BE2C (cell line): Measurements from ENCODE around the gene ASAP2.

Experiments
- DNase-seq: peaks from one replicate; pipeline ENCODE4 v3.0.0-alpha.2; 2020
- H3K27me3 ChIP-seq: fragments of 250-450 bp; sonication (Bioruptor Pico); 2 replicates; pipeline ENCODE4 v1.5.1; 2020; ENCODE audit warnings: mild to moderate bottlenecking
- H3K36me3 ChIP-seq: fragments of 250-450 bp; sonication (Bioruptor Pico); 2 replicates; pipeline ENCODE4 v1.5.1; 2020; ENCODE audit warnings: mild to moderate bottlenecking
- H3K4me1 ChIP-seq: fragments of 250-450 bp; sonication (Bioruptor Pico); 2 replicates; pipeline ENCODE4 v1.5.1; 2020
- H3K4me3 ChIP-seq: 2 replicates; pipeline ENCODE4 v1.5.1; 2011; ENCODE audit warnings: low read depth, low read length
- H3K9me3 ChIP-seq: fragments of 250-450 bp; sonication (Bioruptor Pico); 2 replicates; pipeline ENCODE4 v1.5.1; 2020
- TF ChIP-seq, protein P1 (sequence below): IDR thresholded peaks from 2 replicates; pipeline ENCODE4 v1.5.1; 2012; ENCODE audit warnings: mild to moderate bottlenecking, low read depth, low read length

Gene ASAP2

DNA sequence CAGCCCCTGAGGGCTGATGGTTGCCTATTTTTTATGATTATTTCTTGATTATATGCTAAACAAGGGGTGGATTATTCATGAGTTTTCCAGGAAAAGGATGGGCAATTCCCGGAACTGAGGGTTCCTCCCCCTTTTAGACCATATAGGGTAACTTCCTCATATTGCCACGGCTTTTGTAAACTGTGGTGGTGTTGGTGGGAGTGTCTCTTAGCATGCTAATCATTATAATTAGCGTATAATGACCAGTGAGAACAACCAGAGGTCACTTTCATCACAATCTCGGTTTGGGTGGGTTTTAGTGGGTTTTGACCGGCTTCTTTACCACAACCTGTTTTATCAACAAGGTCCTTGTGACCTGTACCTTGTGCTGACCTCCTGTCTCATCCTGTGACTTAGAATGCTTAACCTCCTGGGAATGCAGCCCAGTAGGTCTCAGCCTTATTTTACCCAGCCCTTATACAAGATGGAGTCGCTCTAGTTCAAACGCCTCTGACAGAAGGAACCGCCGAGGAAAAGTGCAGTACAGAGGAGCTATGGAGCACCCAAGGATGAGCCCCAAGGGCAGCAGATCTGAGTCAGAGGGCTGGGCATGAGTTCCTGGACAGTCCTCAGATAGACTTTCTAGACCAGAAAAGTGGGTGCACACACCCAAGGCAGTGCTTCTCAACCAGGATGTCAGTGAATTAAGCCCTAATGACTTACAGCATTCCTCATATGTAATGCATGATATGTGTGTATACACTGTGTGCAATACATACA is 37.1 kb upstream of the ASAP2 start:
- Histone ChIP-seq H3K36me3 (no peaks in the 10 kb centered on the region), H3K4me3 (no peak overlapping the region), H3K4me1 (no peaks in the 10 kb centered on the region), H3K9me3 (no peaks in the 10 kb centered on the region), H3K27me3 (no peaks in the 10 kb centered on the region)
- TF ChIP-seq, protein P1, sequence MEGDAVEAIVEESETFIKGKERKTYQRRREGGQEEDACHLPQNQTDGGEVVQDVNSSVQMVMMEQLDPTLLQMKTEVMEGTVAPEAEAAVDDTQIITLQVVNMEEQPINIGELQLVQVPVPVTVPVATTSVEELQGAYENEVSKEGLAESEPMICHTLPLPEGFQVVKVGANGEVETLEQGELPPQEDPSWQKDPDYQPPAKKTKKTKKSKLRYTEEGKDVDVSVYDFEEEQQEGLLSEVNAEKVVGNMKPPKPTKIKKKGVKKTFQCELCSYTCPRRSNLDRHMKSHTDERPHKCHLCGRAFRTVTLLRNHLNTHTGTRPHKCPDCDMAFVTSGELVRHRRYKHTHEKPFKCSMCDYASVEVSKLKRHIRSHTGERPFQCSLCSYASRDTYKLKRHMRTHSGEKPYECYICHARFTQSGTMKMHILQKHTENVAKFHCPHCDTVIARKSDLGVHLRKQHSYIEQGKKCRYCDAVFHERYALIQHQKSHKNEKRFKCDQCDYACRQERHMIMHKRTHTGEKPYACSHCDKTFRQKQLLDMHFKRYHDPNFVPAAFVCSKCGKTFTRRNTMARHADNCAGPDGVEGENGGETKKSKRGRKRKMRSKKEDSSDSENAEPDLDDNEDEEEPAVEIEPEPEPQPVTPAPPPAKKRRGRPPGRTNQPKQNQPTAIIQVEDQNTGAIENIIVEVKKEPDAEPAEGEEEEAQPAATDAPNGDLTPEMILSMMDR: no peak
- no peak for DNase-seq

DNA sequence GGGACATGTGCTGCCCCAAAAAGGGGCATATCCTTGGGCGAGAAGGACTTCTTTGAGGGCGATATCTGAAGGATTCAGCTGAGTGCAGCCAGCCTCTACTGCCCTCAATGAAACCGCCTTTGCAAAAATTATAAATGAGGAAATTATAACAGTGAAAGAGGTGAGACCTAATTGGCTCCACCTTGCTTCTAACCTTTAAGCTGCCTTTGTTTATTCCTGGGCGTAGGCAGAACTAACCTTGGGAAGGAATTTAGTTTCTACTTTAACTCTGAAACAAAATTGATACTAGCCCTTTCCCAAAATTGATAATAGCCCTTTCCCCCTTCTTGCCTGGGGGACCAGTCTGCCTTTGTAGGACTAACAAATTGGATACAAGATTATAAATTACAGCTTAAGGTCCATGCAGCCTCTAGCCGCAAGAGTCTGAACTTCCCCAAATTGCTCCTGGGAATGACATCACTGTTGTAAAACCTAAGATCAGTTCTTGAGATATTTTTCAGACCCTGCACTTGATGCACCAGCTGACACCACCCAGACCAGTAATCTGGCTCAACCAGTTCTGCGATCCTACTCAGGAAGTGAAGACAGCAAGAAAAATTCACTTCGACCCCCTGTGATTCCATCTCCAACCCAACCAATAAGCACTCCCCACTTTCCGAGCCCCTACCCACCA is 36.0 kb upstream of the ASAP2 start:
- TF ChIP-seq, protein P1: no peak
- Histone ChIP-seq H3K4me3 (no peak overlapping the region), H3K36me3 (no peaks in the 10 kb centered on the region), H3K27me3 (no peaks in the 10 kb centered on the region), H3K4me1 (no peaks in the 10 kb centered on the region), H3K9me3 (no peaks in the 10 kb centered on the region)
- no peak for DNase-seq

DNA sequence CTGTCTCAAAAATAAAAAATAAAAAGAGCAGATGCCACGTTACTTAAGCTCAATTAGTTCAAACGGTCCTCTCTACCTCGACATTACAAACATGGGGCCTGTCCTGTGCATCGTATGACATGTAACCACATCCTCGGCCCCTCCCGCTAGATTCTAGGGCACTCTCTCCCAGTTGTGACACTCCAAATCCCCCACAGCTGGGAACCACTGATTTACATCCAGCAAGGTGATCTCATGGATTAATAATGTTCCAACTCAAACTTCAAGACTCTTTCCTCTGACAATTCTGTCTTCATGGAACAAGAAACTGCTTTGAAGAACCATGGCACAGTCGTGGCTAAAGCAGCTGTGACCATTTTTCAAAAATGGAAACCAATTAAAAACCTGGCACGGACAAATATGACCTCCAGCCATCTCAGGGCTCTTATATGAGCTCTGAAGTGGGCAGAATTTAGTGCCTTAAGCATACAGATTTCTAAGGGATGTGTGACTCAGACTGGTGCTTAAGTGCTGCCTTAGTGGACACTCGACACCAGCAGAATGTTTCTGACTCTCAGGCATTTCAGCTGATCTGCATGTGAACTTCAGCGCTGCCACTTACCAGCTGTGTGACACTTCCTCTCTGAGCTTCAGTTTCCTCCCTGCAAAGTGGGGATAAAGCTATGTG is 31.7 kb upstream of the ASAP2 start:
- no peaks in the 10 kb centered on the region for H3K9me3 ChIP-seq
- H3K4me3 ChIP-seq: no peak overlapping the region
- no peaks in the 10 kb centered on the region for H3K4me1 ChIP-seq
- H3K27me3 ChIP-seq: no peaks in the 10 kb centered on the region
- TF ChIP-seq, protein P1: no peak
- no peaks in the 10 kb centered on the region for H3K36me3 ChIP-seq
- DNase-seq: no peak

DNA sequence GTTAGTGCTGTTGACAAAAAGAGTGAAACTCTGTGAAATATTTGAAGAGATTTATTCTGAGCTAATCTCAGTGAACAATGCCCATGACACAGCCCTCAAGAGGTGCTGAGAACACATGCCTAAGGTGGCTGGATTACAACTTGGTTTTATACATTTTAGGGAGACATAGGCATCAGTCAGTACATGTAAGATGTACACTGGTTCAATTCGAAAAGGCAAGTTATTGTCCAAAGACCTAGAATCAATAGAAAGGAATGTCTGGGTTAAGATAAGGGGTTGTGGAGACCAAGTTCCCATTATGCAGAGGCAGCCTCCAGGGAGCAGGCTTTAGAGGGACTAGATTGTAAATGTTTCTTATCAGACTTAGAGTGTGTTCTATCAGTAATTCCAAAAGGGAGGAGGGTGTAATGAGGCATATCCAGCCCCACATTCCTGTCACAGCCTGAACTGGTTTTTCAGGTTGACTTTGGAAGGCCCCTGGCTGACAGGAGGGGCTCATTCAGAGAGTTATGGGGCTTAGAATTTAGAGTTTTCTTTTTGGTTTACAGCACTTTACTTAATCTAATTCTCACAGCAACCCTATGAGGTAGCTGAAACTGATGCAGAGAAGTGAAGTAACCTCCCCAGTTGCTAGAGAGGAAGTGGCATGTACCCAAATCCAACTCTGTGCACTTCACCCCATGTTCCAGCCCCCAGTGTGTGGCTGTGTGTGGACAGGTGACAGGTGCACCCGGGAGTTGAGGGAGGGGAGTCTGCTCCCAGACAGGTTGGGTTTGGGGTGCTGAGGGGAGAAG is 28.3 kb upstream of the ASAP2 start:
- Histone ChIP-seq H3K4me3 (no peak overlapping the region), H3K4me1 (no peaks in the 10 kb centered on the region), H3K27me3 (no peaks in the 10 kb centered on the region), H3K9me3 (no peaks in the 10 kb centered on the region), H3K36me3 (no peaks in the 10 kb centered on the region)
- TF ChIP-seq, protein P1: 0 out of 2 replicates have a peak, but pooled peaks have one; percentile 4
- no peak for DNase-seq

DNA sequence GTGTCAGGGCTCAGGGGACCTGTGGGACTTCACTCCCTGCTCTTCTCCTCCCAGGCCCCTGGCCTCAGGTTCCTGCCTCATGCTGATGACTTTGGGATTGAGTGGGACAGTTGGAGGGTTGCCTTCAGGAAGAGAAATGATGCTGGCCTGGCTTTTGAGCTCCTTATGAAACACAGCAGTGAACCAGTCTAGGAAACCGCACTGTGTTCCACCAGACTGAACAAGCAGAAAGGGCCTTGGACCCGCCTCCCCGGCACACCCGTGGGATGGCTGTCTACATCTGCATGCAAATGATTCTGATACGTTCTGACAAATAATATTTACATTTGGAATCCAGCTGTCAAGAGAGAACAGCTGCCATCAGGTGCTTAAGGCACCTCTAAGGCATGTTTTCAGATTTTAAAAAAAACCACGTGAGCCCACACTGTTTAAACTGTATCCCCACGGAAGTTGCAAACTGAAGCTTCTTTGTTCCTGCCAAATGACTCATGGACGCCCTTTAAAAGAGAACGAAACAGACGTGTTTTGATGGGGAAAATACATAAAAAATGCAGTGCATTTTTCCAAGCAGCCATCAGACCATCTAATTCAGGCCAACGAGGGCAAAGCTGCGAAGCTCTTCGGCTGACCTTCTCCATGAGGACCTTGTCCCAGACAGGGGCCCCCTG is 27.6 kb upstream of the ASAP2 start:
- H3K27me3 ChIP-seq: no peaks in the 10 kb centered on the region
- H3K36me3 ChIP-seq: no peaks in the 10 kb centered on the region
- peaks cover 2% of the 10 kb centered on the region for H3K4me1 ChIP-seq
- H3K4me3 ChIP-seq: no peak overlapping the region
- DNase-seq: no peak
- TF ChIP-seq, protein P1: no peak
- H3K9me3 ChIP-seq: no peaks in the 10 kb centered on the region
